NCI-H226 (cell line): Measurements from ENCODE around the gene SYNDIG1.
A peak's percentile ranks its signal among the peaks of the same experiment; 100 is the strongest.

Experiments
- DNase-seq: peaks from one replicate; pipeline ENCODE4 v3.0.0-alpha.2; 2015

Gene SYNDIG1

GRCh38 chr20:24640276-24640675, 170.8 kb downstream of the SYNDIG1 start:
- no peak for DNase-seq

DNA sequence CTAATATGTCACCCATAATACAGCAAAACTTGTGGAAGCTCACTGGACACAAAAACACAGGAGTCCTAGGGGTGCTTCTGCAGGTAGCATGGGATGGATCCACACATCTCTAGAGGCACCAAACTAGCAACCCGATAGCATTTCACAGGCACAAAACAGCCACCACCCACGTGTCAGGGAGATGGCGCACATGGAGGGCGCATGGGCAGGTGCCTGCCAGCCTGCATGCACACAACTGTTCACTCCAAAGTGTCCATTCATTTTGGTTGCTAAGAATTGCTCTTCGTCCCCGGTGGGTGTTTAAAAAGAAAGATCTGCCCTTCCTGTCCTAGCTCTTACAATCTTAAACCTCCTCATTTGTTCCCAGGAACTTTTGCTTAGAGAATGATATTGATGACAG, 171.3 kb downstream of the SYNDIG1 start:
- no peak for DNase-seq

DNA sequence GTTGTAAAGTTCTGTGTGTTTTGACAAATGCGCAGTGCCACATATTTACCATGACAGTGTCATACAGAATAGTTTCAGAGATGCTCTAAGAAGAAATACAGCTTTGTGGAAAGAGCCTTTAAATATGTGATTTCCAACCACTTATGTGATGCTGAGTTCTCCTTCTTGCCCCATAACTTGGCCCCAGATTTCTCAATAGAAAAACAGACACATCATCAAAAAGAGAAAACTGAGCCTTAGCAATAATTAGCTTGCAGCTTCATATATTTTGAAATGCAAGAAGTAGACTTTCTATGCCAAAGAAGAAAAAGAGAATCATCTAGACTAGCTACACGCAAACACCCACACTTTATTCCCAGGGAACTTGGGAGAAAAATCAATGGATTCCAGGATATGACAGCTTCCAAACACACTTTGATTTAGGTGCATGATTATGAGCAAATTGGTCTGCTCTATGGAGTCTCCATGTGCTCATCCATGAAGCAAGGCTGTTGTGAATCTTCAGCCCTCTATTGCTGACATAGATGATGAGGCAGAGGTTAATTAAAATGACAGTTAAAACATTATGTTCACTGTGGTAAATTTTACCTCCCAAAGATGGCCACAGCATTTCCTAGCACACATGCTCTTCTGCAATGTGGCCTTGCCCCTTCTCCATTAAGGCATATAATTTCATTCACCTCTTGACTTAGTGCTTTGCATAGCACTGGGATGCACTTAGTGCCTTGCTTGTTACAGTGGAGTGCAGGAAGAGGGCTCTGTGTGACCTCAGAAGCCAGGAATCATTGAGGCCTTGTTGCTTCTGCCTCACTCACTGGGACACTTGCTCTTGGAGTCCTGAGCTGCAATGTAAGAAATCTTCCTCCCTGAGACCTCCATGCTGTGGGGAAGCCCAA, 174.6 kb downstream of the SYNDIG1 start:
- no peak for DNase-seq

DNA sequence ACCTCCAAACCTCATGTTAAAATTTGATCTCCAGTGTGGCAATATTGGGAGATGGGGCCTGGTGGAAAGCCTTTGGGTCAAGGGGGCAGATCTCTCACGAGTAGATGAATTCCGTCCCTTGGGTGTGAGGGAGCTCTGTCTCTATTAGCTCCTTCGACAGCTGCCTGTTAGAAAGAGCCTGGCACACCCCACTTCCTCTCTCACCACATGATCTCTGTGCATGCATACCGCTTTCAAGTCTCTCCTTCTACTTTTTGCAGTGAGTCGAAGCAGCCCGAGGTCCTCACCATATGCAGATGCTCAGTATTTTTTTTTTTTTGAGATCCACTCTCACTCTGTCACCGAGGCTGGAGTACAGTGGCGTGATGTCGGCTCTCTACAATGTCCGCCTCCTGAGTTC, 176.9 kb downstream of the SYNDIG1 start:
- no peak for DNase-seq

DNA sequence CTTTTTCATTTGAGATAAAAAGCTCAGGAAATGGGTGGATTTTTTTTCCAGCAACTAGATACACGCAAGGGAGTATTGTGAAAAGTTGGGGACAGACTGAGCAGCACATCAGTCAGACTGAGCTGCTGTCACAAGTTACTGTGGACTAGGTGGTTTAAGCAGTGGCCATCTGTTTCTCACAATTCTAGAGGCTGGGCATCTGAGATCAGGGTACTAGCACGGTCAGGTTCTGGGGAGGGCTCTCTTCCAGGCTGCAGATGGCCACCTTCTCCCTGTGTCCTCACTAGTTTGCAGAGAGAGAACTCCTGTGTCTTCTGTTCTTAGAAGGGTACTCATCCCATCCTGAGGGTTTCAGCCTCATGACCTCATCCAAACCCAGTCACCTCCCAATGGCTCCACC, 178.3 kb downstream of the SYNDIG1 start:
- DNase-seq, result no peak

GRCh38 chr20:24648481-24648880, 179.1 kb downstream of the SYNDIG1 start:
- no peak for DNase-seq

DNA sequence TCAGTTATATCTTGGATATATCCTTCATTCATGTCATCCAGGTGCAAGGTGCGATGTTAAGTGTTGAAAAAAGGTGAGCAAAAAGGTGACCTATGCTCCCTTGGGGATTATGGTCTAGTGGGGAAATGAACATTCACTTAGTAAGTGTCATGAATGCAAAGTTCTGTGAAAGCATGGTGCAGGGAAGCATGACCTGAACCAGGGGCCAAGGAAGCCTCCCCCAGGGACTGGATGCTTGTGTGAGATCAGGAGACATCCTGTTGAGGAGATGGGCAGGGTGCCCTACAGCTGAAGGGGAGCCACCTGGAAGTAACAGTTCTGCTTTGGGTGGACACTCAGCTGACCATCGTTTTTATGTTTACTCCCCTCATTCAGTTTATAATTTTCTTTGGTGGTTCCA, 179.5 kb downstream of the SYNDIG1 start:
- DNase-seq, result no peak

DNA sequence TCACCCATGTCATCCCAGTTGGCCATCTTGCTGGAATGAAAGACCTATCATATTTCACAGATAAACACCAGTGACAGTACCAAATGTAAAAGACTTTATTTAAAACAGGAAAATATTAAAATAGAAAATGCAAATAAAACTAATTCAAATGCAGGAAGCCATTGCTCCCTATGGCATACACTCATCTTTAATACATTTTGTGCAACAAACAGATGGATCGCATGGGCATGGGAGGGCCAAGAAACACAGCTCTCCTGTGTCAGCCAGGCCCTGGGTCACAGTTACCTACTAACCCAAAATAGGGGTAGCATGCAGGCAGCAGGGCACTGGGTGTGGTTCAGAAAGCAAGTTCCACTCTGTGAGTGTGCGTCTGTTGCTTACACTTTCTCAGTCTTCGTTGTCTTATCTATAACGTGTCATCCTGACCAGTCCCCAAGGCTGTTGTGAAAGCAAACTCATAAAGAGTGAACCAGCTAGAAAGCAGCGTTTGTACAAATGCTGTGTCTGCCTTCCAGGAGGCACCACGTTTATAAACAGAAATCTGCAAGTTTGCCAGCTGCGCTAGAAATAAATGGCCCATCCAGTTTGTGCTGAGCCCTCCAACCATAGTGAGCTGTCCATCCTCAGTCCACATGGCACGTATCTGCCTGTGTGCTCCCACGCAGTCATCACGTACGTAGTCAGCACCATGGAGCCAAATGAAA, 180.5 kb downstream of the SYNDIG1 start:
- DNase-seq, result no peak

DNA sequence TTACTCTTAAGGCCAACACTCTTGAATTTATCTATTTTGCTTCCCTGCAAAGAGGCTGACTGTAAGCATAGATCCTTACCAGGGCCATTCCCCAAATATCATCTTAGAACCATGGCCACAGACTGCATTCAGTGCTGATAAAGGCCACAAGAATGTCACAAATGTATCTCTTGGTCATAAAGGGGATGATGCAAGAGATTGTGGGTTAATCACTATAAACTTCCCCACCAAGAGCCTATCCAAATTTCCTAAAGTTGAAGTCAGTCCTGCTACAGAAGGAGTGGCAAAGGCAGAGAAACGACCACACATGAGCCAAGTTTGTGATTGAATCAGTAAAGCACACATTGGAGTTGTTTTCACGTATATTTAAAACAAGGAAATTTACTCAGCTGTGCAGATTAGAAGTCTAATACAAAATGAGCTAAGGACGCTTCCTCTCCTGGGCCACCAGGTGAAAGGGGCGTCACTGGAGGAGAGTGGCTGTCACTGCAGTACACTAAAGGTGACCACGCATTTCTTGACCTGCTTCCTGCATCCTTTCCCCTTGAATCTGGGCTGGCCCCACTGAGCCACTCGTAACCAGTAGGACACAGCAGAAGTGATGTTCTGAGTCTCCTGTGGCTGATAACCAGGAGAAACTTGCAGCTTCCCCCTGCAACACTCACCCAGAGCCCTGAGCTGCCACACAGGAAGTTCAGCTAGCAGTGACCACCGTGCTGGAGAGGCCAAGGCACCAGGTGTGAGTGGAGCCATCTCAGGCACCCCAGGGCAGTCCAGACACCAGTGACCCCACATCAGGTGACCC, 181.9 kb downstream of the SYNDIG1 start:
- peak; percentile 4 for DNase-seq

GRCh38 chr20:24651976-24652345, 182.5 kb downstream of the SYNDIG1 start:
- DNase-seq, result no peak

GRCh38 chr20:24653306-24653705, 183.9 kb downstream of the SYNDIG1 start:
- DNase-seq, result no peak

DNA sequence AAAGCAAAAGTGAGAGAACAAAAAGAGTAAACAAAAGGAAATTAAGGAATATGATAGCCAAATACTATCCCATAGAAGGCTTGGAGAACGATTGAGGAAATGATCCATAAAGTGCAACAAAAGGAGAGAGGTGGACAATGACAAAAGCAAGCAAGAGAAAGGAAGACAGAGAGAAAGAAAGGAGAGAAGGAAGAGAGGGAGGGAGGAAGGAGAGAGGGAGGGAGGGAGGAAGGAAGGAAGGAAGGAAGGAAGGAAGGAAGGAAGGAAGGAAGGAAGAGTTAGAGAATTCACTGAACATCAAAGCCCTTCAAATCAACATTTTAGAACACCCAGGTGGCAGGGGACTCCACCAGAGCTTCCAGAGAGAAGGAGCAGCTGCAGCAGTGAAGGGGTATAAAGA, 185.0 kb downstream of the SYNDIG1 start:
- DNase-seq, result no peak

GRCh38 chr20:24656391-24656790, 187.0 kb downstream of the SYNDIG1 start:
- no peak for DNase-seq

DNA sequence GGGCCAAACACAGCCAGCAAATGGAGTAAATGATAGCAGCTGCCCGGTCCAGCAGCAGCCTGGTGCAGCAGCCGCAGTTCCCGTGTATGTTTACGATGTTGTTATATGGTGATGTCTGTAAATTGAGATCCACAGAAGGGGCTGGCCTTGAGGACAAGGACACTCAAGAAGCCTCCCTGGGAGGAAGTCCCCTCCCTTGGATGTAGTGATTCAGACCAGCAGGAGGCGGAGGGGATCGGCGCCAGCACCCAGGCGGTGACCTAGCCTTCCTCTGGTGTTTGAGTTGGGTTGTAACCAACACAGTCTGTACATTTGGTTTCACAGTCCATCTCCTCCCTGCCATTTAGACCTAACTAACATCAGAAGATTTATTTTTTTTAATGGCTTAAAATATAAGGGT, 187.8 kb downstream of the SYNDIG1 start:
- DNase-seq, result no peak

DNA sequence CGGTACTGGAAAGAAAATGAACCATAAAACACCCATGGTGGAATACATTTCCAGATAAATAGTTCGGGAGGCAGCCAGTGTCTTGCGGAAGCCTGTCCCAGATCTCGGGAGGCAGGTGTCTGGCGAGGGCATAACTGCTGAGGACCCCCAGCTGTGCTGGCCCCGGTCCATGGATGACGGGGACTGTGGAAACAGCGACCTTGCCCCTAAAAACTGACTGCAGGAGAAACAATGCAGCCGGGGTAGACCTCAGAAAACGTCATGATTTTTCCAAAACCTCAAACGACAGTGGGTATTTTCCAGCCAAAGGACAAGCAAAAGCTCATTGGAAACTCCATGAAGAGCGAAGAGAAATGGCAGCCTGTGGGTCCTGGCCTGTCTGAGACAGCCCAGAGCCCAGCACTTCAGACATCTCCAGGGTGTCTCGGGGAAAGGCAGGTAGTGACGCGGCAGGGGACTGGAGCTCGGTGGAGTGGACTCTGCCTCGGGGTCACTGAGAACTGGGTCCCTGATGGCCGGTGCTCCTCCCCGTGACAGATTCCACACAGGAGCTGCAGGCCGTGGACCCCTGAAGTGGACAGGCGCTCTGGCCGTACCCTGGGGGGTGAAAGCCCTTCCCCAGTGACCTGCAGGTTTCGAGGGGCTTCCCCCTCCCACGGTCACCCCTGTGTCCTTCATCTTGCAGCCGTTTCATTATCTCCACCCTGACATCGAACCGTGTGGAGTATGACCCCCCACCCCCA, 188.6 kb downstream of the SYNDIG1 start:
- DNase-seq, result no peak

GRCh38 chr20:24658920-24659660, 189.7 kb downstream of the SYNDIG1 start:
- no peak for DNase-seq

DNA sequence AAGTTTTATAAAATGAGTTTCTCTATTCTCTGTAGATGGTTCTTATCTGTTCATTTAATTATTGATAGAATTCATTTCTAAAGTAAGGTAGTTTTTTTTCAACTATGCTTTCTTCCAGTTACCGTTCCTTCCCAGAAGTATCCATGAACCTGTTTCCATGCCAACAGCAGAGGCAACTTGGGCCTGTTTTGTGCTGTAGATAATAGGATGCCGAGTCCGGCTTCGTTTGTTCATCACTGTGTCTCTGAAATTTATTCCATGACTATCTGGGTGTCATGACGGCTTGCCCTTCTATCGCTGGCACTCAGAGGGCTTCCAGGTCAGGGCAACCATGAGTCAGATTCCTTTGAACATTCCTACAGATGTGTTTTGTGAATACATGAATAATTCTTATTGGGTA, 190.4 kb downstream of the SYNDIG1 start:
- DNase-seq, result no peak

- DNase-seq, result no peak
Measured at GRCh38 chr20:24660651-24661050, 191.2 kb downstream of the SYNDIG1 start.

DNA sequence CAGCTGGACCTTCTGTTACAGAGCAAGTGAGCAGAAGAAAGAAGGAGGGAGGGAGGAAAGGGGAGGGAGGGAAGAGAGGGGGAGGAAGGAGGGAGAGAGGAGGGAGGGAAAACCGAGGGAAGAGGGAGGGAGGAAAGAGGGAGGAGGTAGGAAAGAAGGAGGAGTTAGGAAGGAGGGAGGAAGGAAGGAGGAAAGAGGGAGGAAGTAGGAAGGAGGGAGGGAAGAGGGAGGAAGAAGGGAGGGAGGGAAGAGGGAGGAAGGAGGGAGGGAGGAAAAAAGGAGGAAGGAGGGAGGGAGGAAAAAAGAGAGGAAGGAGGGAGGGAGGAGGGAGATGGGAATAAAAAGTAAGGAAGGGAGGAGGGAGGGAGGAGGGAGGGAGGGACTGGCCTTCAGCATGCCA, 191.8 kb downstream of the SYNDIG1 start:
- DNase-seq, result no peak

- no peak for DNase-seq
Measured at GRCh38 chr20:24662322-24662721, 192.9 kb downstream of the SYNDIG1 start.

DNA sequence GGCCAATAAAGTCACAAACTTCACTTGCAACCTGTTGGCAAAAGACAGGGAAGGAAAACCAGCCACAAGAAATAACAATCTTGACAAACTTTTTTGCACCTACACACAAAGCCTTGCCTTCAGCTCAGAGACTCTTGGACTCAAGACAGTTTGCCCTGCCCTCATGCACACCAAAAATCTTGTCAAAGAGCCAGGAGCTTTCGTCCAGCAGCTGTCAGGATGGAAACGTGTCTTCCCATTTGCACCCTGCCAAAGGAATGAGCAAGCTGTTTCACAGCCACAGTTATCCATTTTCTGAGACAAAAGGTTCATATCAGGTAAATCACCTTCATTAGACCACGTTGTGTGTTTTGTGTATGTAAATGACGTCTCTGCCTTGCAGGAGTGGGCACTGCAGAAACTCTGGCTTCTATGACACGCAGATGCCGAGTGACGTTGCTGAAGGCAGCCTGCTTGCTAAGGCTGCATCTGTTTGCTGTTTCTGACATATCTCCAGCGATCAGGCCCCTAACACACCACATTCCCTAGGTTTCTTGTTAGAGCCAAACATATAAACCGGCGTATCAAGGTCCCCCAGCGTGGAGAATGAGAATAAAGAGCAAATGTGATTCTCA, 193.4 kb downstream of the SYNDIG1 start:
- no peak for DNase-seq

DNA sequence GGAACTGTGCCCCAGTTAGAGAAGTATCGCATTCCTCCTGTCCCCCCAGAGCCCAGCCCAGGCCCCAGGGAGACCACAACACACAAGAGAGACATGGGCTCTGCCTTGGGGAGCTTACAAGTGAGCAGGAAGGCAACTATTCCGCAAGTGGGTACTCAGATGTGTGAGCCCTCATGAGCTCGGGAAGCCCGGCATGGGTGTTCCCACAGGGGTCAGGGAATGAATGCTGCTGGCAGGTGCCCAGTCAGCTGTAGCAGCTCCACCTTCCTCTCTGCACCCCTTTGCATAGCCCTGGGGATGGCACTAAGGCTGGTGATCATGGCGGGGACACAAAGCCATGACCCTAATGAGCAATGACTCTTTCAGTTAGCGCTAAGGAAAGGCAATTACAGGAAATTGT, 194.1 kb downstream of the SYNDIG1 start:
- DNase-seq, result no peak
